B cell (primary cell): ENCODE results near the gene IFT20. TPM values are rescaled to one million over a fixed set of nuclear protein-coding genes. Genes with fewer than 3 reads are reported as not detected.

ENCODE experiments used
- ATAC-seq: fragments of 200-7000 bp; cut with Tn5 transposase; one replicate; pipeline ENCODE4 v1.10.0; 2021; ENCODE audit warnings: low read depth, mild to moderate bottlenecking, moderate number of reproducible peaks, moderate library complexity
- CTCF ChIA-PET: fragments of 350-600 bp; sonication (Branson Sonifier 250); formaldehyde crosslinking; loops from one replicate; lab custom pipeline; 2021; ENCODE audit warnings: antibody characterized with exemption, inconsistent platforms; lab: Charles Lee
- POLR2A ChIA-PET: fragments of 350-600 bp; sonication (Branson Sonifier 250); formaldehyde crosslinking; loops from one replicate; lab custom pipeline; 2021; ENCODE audit warnings: antibody characterized with exemption; lab: Charles Lee
- DNase-seq: peaks from one replicate; pipeline ENCODE4 v3.0.0; 2013
- H2AFZ ChIP-seq: 2 replicates; pipeline ENCODE4 v1.6.1; 2012; ENCODE audit warnings: mild to moderate bottlenecking, low read depth, low read length; ENCODE audit not compliant: insufficient read depth, poor library complexity, severe bottlenecking
- H3K27ac ChIP-seq, 2 donors: 1 replicate in 1 of 2; 2 replicates in 1 of 2; pipeline ENCODE4 v1.5.1; 2012 to 2013; ENCODE audit warnings: low read length in 2 of 2, mild to moderate bottlenecking in 2 of 2, moderate library complexity in 1 of 2
- H3K27me3 ChIP-seq, 4 experiments: fragments of 200-600 bp in 1 of 4; sonication (generic) in 1 of 4; replicated peaks in 1 of 4; 1 replicate in 2 of 4; 2 replicates in 2 of 4; pipeline versions ENCODE4 v1.6.1 to v1.7.0; 2013 to 2016; ENCODE audit warnings: low read length in 3 of 4, mild to moderate bottlenecking in 2 of 4, mixed read lengths in 1 of 4, moderate library complexity in 1 of 4; ENCODE audit not compliant: insufficient read depth in 4 of 4, control insufficient read depth in 3 of 4; ENCODE audit errors: control extremely low read depth in 1 of 4
- H3K36me3 ChIP-seq, 2 experiments: replicated peaks in 1 of 2; 1 replicate in 1 of 2; 2 replicates in 1 of 2; pipeline versions ENCODE4 v1.6.1 to v1.7.1; 2013; ENCODE audit warnings: low read length in 1 of 2; ENCODE audit not compliant: insufficient read depth in 2 of 2, control insufficient read depth in 1 of 2; ENCODE audit errors: control extremely low read depth in 1 of 2, extremely low read depth in 1 of 2
- H3K4me1 ChIP-seq, 2 donors: fragments of 200-600 bp in 1 of 2; sonication (generic) in 1 of 2; 1 replicate in 1 of 2; 2 replicates in 1 of 2; pipeline versions ENCODE4 v1.5.1 to v1.6.1; 2013 to 2017; ENCODE audit warnings: low read length in 2 of 2; ENCODE audit not compliant: control insufficient read depth in 2 of 2, insufficient read depth in 2 of 2
- H3K4me2 ChIP-seq: replicated peaks from 2 replicates; pipeline ENCODE3; 2012; ENCODE audit warnings: mild to moderate bottlenecking, low read depth, low read length; ENCODE audit not compliant: poor library complexity, severe bottlenecking
- H3K4me3 ChIP-seq, 5 experiments: fragments of 200-600 bp in 1 of 5; sonication (generic) in 1 of 5; 1 replicate in 3 of 5; 2 replicates in 2 of 5; pipeline versions ENCODE4 v1.5.1 to v1.7.0; 2011 to 2016; ENCODE audit warnings: low read length in 4 of 5, mild to moderate bottlenecking in 4 of 5, low read depth in 2 of 5, control low read depth in 1 of 5, moderate library complexity in 1 of 5; ENCODE audit not compliant: insufficient read depth in 1 of 5; ENCODE audit errors: control extremely low read depth in 1 of 5, extremely low read depth in 1 of 5
- H3K79me2 ChIP-seq: fragments of 200-600 bp; sonication (generic); one replicate; pipeline ENCODE4 v1.6.0; 2016; ENCODE audit warnings: low read length; ENCODE audit not compliant: control insufficient read depth, insufficient read depth
- H3K9ac ChIP-seq: fragments of 200-600 bp; sonication (generic); 2 replicates; pipeline ENCODE4 v1.6.1; 2017; ENCODE audit warnings: mild to moderate bottlenecking, low read length, moderate library complexity
- H3K9me3 ChIP-seq, 3 donors: one replicate each; pipeline versions ENCODE4 v1.6.1 to v1.7.1; 2013; ENCODE audit warnings: low read length in 2 of 3; ENCODE audit not compliant: control insufficient read depth in 2 of 3, insufficient read depth in 1 of 3; ENCODE audit errors: control extremely low read depth in 1 of 3
- H4K20me1 ChIP-seq: 2 replicates; pipeline ENCODE4 v1.6.0; 2012; ENCODE audit warnings: mild to moderate bottlenecking, low read length; ENCODE audit not compliant: insufficient read depth, control insufficient read depth, poor library complexity, severe bottlenecking
- H3K27ac Mint-ChIP-seq: one replicate; pipeline ENCODE4 v1.8.0; 2021; ENCODE audit warnings: mixed read lengths
- H3K27me3 Mint-ChIP-seq: one replicate; pipeline ENCODE4 v1.8.0; 2021; ENCODE audit warnings: mixed read lengths
- H3K4me1 Mint-ChIP-seq: one replicate; pipeline ENCODE4 v1.8.0; 2021; ENCODE audit warnings: mixed read lengths
- H3K4me3 Mint-ChIP-seq: one replicate; pipeline ENCODE4 v1.8.0; 2021; ENCODE audit warnings: mixed read lengths
- H3K9me3 Mint-ChIP-seq: one replicate; pipeline ENCODE4 v1.8.0; 2022; ENCODE audit warnings: mixed read lengths; ENCODE audit not compliant: insufficient read depth
- EZH2 ChIP-seq: IDR thresholded peaks from 2 replicates; pipeline ENCODE4 v1.6.1; 2012; ENCODE audit warnings: borderline replicate concordance, low read depth, mild to moderate bottlenecking, moderate library complexity, low read length; ENCODE audit not compliant: insufficient read depth, poor library complexity, severe bottlenecking
- WGBS: methylation state at CpG from one replicate; pipeline ENCODE4 v1.1.5; 2013; ENCODE audit warnings: missing lambda C conversion rate; ENCODE audit not compliant: insufficient coverage; 5-methylcytosine and 5-hydroxymethylcytosine counted together
- intact Hi-C: fragments of 100-400 bp; cut with micrococcal nuclease; formaldehyde crosslinking; loops from one replicate; pipeline ENCODE4 v1.10.0; 2022
- polyA plus RNA-seq: library from polyadenylated mRNA; depleted of rRNA; stranded (reverse); fragments of >200 nt; gene quantifications from 2 replicates; pipeline ENCODE4 v1.2.3, GENCODE V29; 2012
- total RNA-seq, 2 donors: library from RNA; stranded (reverse); fragments of 120-200 nt in 1 of 2; gene quantifications; 1 replicate in 1 of 2; 2 replicates in 1 of 2; pipeline versions ENCODE4 v1.2.3 to v1.2.4, GENCODE V29; 2013 to 2022
- TF ChIP-seq, protein P1 (sequence below): fragments of 200-600 bp; IDR thresholded peaks from one replicate; pipeline ENCODE4 v1.8.0; 2022; ENCODE audit warnings: antibody characterized with exemption, mild to moderate bottlenecking

IFT20 gene
- total and polyA plus RNA-seq, 2 donors (not counting 1 experiment from before 2014, with no cell fraction given), result 35.9 to 52.6 TPM

DNA sequence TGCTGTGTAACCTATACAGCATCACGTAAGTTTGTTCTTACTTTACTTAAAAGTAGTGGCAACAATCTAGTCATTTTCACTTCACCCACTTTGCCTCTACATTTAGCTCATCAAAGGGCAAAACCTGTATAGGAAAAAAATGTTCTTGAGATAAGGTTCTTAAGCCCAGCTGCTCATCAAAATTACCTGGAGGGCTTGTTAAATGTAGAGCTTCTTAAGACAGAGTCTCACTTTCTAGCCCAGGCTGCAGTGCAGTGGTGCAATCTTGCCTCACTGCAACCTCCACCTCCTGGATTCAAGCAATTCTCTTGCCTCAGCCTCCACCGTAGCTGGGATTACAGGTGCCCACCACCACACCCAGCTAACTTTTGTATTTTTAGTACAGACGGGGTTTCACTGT lies 54.4 kb downstream of the IFT20 start:
- Histone ChIP-seq H3K36me3 (no peaks in the 10 kb centered on the region), H3K4me1 (peaks cover 17 to 25% of the 10 kb centered on the region in 2 donors), H3K4me2 (no peak overlapping the region), H3K79me2 (no peaks in the 10 kb centered on the region), H4K20me1 (no peaks in the 10 kb centered on the region), H3K27ac (no peak overlapping the region), H3K4me3 (no peak overlapping the region), H3K9me3 (peaks cover 0 to 13% (median 0%) of the 10 kb centered on the region in 3 donors), H3K9ac (no peak overlapping the region), H2AFZ (no peak overlapping the region), H3K27me3 (peaks cover 0 to 34% (median 14%) of the 10 kb centered on the region in 4 experiments)
- intact Hi-C loops, result loop anchor here (5.0 kb wide), 1 partner anchor 36 kb away; the partner anchor contains the start of gene TMEM97
- DNase-seq, result no peak
- no peak overlapping the region for H3K27ac Mint-ChIP-seq
- no peak overlapping the region for H3K4me3 Mint-ChIP-seq
- peaks cover 13% of the 10 kb centered on the region for H3K4me1 Mint-ChIP-seq
- POLR2A ChIA-PET, result no interaction called here
- peaks cover 19% of the 10 kb centered on the region for H3K27me3 Mint-ChIP-seq
- ATAC-seq, result no peak
- CTCF ChIA-PET, result no interaction called here
- no peaks in the 10 kb centered on the region for H3K9me3 Mint-ChIP-seq
- WGBS, result 80% methylated on average over 1 of the region's 3 CpGs
- no peak for TF ChIP-seq EZH2
- TF ChIP-seq, protein P1, sequence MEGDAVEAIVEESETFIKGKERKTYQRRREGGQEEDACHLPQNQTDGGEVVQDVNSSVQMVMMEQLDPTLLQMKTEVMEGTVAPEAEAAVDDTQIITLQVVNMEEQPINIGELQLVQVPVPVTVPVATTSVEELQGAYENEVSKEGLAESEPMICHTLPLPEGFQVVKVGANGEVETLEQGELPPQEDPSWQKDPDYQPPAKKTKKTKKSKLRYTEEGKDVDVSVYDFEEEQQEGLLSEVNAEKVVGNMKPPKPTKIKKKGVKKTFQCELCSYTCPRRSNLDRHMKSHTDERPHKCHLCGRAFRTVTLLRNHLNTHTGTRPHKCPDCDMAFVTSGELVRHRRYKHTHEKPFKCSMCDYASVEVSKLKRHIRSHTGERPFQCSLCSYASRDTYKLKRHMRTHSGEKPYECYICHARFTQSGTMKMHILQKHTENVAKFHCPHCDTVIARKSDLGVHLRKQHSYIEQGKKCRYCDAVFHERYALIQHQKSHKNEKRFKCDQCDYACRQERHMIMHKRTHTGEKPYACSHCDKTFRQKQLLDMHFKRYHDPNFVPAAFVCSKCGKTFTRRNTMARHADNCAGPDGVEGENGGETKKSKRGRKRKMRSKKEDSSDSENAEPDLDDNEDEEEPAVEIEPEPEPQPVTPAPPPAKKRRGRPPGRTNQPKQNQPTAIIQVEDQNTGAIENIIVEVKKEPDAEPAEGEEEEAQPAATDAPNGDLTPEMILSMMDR, result no peak

DNA sequence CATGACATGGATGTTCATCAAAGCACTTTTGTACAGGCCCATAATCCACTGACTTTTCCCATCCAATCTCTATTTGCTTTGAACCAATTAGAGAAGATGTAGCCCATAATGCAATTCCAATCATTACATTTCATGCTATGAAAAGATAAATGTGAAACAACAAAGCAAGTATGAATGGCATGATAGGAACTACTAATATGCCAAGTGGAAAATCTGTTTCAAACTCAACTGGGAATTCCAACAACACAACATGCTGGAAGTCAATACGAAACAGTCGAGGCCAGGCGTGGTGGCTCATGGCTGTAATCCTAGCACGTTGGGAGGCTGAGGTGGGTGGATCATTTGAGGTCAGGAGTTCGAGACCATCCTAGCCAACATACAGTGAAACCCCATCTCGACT lies 55.9 kb downstream of the IFT20 start:
- Histone ChIP-seq H3K27me3 (peaks cover 0 to 40% (median 23%) of the 10 kb centered on the region in 4 experiments), H3K27ac (no peak overlapping the region), H3K36me3 (no peaks in the 10 kb centered on the region), H3K9me3 (peaks cover 0 to 13% (median 0%) of the 10 kb centered on the region in 3 donors), H2AFZ (no peak overlapping the region), H3K4me1 (peaks cover 17 to 25% of the 10 kb centered on the region in 2 donors), H4K20me1 (no peaks in the 10 kb centered on the region), H3K4me3 (no peak overlapping the region), H3K79me2 (no peaks in the 10 kb centered on the region), H3K4me2 (no peak overlapping the region), H3K9ac (no peak overlapping the region)
- Mint-ChIP-seq H3K4me3 (no peak overlapping the region), H3K4me1 (peaks cover 13% of the 10 kb centered on the region), H3K9me3 (no peaks in the 10 kb centered on the region), H3K27ac (no peak overlapping the region), H3K27me3 (peaks cover 27% of the 10 kb centered on the region)
- POLR2A ChIA-PET, result no interaction called here
- ATAC-seq (no peak), DNase-seq (no peak)
- CTCF ChIA-PET, result no interaction called here
- TF ChIP-seq EZH2, result no peak
- TF ChIP-seq, protein P1, result no peak
- 100% methylated on average over 1 of the region's 6 CpGs for WGBS
- intact Hi-C loops, result no loop called here

Other genes with a start within 250 kb of the IFT20 start
- 5.4 and 6.4 TPM in 2 replicates for gene TMEM97, start 16.3 kb downstream of the IFT20 start, total RNA-seq
- gene TMEM97, start 16.3 kb downstream of the IFT20 start, polyA plus RNA-seq, result 1.6 and 1.7 TPM in 2 replicates
- gene TNFAIP1, start 289 bp upstream of the IFT20 start, total RNA-seq, result 19.0 and 20.4 TPM in 2 replicates
- 10.7 and 11.7 TPM in 2 replicates for gene TNFAIP1, start 289 bp upstream of the IFT20 start, polyA plus RNA-seq
- gene POLDIP2, start 22.1 kb upstream of the IFT20 start, total RNA-seq, result 29.7 and 35.7 TPM in 2 replicates
- gene POLDIP2, start 22.1 kb upstream of the IFT20 start, polyA plus RNA-seq, result 23.9 and 30.2 TPM in 2 replicates
- gene SEBOX, start 29.7 kb upstream of the IFT20 start, total RNA-seq, result not detected in 2 replicates
- not detected in 2 replicates for gene SEBOX, start 29.7 kb upstream of the IFT20 start, polyA plus RNA-seq
- gene VTN, start 34.8 kb upstream of the IFT20 start, total RNA-seq, result 0.34 TPM in 1 of 2 replicates, not detected in the other
- gene VTN, start 34.8 kb upstream of the IFT20 start, polyA plus RNA-seq, result 0.36 and 2.0 TPM in 2 replicates
- 28.0 and 32.8 TPM in 2 replicates for gene SARM1, start 36.2 kb upstream of the IFT20 start, total RNA-seq
- gene SARM1, start 36.2 kb upstream of the IFT20 start, polyA plus RNA-seq, result 15.3 and 22.5 TPM in 2 replicates
- 4.3 and 5.0 TPM in 2 replicates for gene SLC46A1, start 70.7 kb upstream of the IFT20 start, total RNA-seq
- gene SLC46A1, start 70.7 kb upstream of the IFT20 start, polyA plus RNA-seq, result 0.97 and 2.5 TPM in 2 replicates
- gene SLC13A2, start 138.2 kb upstream of the IFT20 start, total RNA-seq, result not detected in 2 replicates
- gene SLC13A2, start 138.2 kb upstream of the IFT20 start, polyA plus RNA-seq, result not detected in 2 replicates
- not detected in 2 replicates for gene FOXN1, start 170.9 kb upstream of the IFT20 start, total RNA-seq
- gene FOXN1, start 170.9 kb upstream of the IFT20 start, polyA plus RNA-seq, result not detected in 2 replicates
- gene UNC119, start 217.2 kb upstream of the IFT20 start, total RNA-seq, result 75.3 and 84.2 TPM in 2 replicates
- gene UNC119, start 217.2 kb upstream of the IFT20 start, polyA plus RNA-seq, result 174 and 180 TPM in 2 replicates
- 52.3 and 55.1 TPM in 2 replicates for gene PIGS, start 236.1 kb upstream of the IFT20 start, total RNA-seq
- 44.1 and 54.5 TPM in 2 replicates for gene PIGS, start 236.1 kb upstream of the IFT20 start, polyA plus RNA-seq
- 16.7 and 20.7 TPM in 2 replicates for gene ALDOC, start 241.4 kb upstream of the IFT20 start, total RNA-seq
- 26.6 and 27.6 TPM in 2 replicates for gene ALDOC, start 241.4 kb upstream of the IFT20 start, polyA plus RNA-seq